ENCODE results near the gene MYZAP.

DNA sequence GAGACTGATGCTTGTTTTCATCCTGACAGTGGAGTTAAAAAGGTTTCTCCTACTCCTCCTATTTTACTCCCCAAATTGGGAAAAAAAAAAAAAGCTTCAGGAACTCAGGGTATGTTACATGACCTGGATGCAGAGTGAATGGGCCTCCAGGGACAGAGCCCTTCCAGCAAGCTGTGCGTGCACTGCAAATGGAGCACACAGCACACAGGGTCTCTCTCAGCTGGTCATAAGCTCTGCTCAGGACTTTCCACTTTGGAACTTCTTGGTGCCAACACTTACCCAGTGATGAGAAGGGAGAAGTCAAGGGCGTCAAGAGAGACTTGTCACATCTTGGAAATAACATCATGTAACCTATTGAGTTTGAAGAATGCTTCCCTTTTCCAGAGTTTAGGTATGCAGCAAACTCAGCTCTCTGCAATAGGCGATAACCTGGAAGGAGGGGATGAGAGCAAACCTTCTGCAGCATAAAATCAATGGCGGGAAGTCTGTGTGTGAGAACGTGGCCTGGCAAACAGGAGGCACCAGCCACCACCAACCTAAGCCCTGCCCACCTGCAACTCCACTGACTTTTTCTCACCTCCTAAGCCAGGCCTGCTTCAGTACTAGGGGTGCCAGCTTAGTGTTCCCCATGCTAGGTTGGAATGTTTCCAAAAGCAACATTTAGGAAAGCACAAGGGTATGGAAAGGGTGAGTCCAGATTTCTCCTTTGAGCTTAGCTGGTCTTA lies 39.8 kb downstream of the MYZAP start:
- TF ChIP-seq, protein P1, sequence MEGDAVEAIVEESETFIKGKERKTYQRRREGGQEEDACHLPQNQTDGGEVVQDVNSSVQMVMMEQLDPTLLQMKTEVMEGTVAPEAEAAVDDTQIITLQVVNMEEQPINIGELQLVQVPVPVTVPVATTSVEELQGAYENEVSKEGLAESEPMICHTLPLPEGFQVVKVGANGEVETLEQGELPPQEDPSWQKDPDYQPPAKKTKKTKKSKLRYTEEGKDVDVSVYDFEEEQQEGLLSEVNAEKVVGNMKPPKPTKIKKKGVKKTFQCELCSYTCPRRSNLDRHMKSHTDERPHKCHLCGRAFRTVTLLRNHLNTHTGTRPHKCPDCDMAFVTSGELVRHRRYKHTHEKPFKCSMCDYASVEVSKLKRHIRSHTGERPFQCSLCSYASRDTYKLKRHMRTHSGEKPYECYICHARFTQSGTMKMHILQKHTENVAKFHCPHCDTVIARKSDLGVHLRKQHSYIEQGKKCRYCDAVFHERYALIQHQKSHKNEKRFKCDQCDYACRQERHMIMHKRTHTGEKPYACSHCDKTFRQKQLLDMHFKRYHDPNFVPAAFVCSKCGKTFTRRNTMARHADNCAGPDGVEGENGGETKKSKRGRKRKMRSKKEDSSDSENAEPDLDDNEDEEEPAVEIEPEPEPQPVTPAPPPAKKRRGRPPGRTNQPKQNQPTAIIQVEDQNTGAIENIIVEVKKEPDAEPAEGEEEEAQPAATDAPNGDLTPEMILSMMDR (IDR thresholded peaks at IDR 0.05): no peak
- no peak for TF ChIP-seq POLR2A (IDR thresholded peaks at IDR 0.05)
